HepG2 (cell line): Measurements from ENCODE around the gene UBE2R2. TPM values are rescaled to one million over a fixed set of nuclear protein-coding genes. Genes with fewer than 3 reads are reported as not detected.
A peak's percentile ranks its signal among the peaks of the same experiment; 100 is the strongest.

Experiments
- DMAP1 ChIP-seq: IDR thresholded peaks from 2 replicates; pipeline ENCODE4 v1.6.1; 2016
- FOXJ3 ChIP-seq: sonication (generic); formaldehyde crosslinking; IDR thresholded peaks from 2 replicates; pipeline ENCODE4 v1.4.0; 2020; ENCODE audit warnings: missing genetic modification reagents, mild to moderate bottlenecking, borderline replicate concordance
- LRRFIP1 ChIP-seq: sonication (generic); formaldehyde crosslinking; conservative IDR thresholded peaks from 2 replicates; pipeline ENCODE4 v1.4.0; 2020; ENCODE audit warnings: missing genetic modification reagents
- PHF5A ChIP-seq: IDR thresholded peaks from one replicate; pipeline ENCODE4 v1.6.1; 2018; ENCODE audit warnings: low read depth, missing genetic modification reagents; ENCODE audit not compliant: unreplicated experiment
- SIX1 ChIP-seq: sonication (generic); formaldehyde crosslinking; IDR thresholded peaks from 2 replicates; pipeline ENCODE4 v1.4.0; 2020; ENCODE audit warnings: missing genetic modification reagents, borderline replicate concordance
- TIGD3 ChIP-seq: sonication (generic); formaldehyde crosslinking; IDR thresholded peaks from 2 replicates; pipeline ENCODE4 v1.5.1; 2020; ENCODE audit warnings: mild to moderate bottlenecking, missing genetic modification reagents, borderline replicate concordance
- ZFYVE20 ChIP-seq: sonication (generic); formaldehyde crosslinking; IDR thresholded peaks from 2 replicates; pipeline ENCODE4 v1.8.0; 2023; ENCODE audit warnings: low read depth, mild to moderate bottlenecking, moderate library complexity, missing genetic modification reagents, borderline replicate concordance
- ZNF160 ChIP-seq: sonication (generic); formaldehyde crosslinking; IDR thresholded peaks from 2 replicates; pipeline ENCODE4 v1.8.0; 2022; ENCODE audit warnings: mild to moderate bottlenecking, inconsistent platforms, missing genetic modification reagents
- ZNF230 ChIP-seq: sonication (generic); formaldehyde crosslinking; IDR thresholded peaks from 2 replicates; pipeline ENCODE4 v1.4.0; 2020; ENCODE audit warnings: mild to moderate bottlenecking, missing genetic modification reagents
- ZNF33B ChIP-seq: sonication (generic); formaldehyde crosslinking; IDR thresholded peaks from 2 replicates; pipeline ENCODE4 v1.5.1; 2020; ENCODE audit warnings: mild to moderate bottlenecking, missing genetic modification reagents
- polyA plus RNA-seq, 8 experiments: library from polyadenylated mRNA; depleted of rRNA in 3 of 8; stranded (reverse) in 7 of 8; unstranded in 1 of 8; fragments of >200 nt; fragmentation: Illumina TruSeq in 4 of 8; extraction: Trizol in 4 of 8; gene quantifications; 2 replicates each; pipeline versions ENCODE4 v1.2.1 to v1.2.3, GENCODE V29; 2011 to 2016; ENCODE audit warnings: low read depth in 4 of 8, missing spikeins in 1 of 8, mixed read lengths in 1 of 8; ENCODE audit not compliant: insufficient read depth in 1 of 8
- total RNA-seq, 5 experiments: library from RNA; depleted of rRNA; stranded (reverse); fragments of >200 nt; fragmentation: Illumina TruSeq; extraction: Trizol; gene quantifications; 2 replicates each; pipeline ENCODE4 v1.2.3, GENCODE V29; 2016; ENCODE audit warnings: low read depth in 1 of 5
- TF ChIP-seq, protein P1 (sequence below): sonication (generic); formaldehyde crosslinking; IDR thresholded peaks from 2 replicates; pipeline ENCODE4 v1.4.0; 2020; ENCODE audit warnings: missing genetic modification reagents
- TF ChIP-seq, protein P2 (sequence below): sonication (generic); formaldehyde crosslinking; IDR thresholded peaks from 2 replicates; pipeline ENCODE4; 2020; ENCODE audit warnings: missing genetic modification reagents, mild to moderate bottlenecking, borderline replicate concordance
- TF ChIP-seq, protein P3 (sequence below), 2 experiments: IDR thresholded peaks; 2 replicates each; pipeline ENCODE4 v1.6.1; 2011 to 2012; ENCODE audit warnings: low read length in 2 of 2, borderline replicate concordance in 1 of 2, low read depth in 1 of 2, mild to moderate bottlenecking in 1 of 2, moderate library complexity in 1 of 2

UBE2R2 gene
- total and polyA plus RNA-seq, 2 of the 13 experiments (the other 11 are each of a cell fraction or from before 2014, with no cell fraction given) = 14.8 to 20.9 TPM

DNA sequence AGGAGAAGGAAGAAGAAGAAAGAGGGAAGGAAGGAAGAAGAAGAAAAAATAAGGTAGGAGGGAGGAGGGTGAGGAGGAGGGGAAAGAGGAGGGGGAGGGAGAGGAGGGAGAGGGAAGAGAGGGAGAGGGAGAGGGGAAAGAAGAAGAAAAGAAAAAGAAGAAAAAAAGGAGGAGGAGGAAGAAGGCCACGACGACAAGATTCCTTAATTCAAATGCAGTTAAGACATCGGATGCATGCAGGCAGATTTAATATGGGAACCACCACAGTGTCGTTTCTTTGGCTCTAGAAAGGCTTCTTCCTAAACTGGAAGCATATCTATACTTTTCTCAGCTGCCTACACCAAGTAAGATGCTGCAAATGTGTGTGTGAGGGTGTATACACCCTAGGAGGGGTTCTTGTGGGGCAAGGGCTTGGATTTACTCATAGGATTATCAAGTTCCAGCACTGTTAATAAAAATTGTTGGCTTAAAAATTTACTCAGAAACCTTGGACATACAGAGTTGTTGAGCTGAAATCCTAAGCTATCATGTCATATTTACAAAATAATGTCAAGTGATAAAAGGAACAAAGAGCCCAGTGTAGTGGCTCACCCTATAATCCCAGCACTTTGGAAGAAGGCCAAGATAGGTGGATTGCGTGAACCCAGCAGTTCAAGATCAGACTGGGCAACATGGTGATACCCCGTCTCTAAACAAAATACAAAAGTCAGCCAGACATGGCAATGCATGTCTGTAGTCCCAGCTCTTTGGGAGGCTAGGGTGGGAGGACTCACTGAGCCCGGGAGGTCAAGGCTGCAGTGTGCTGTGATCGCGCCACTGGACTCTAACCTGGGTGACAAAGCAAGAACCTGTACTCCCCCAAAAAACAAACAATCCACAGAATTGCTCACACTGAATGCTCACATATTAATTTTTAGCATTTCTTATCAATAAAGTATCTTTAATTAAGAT, 123.2 kb downstream of the UBE2R2 start (continued):
- TF ChIP-seq, protein P1, sequence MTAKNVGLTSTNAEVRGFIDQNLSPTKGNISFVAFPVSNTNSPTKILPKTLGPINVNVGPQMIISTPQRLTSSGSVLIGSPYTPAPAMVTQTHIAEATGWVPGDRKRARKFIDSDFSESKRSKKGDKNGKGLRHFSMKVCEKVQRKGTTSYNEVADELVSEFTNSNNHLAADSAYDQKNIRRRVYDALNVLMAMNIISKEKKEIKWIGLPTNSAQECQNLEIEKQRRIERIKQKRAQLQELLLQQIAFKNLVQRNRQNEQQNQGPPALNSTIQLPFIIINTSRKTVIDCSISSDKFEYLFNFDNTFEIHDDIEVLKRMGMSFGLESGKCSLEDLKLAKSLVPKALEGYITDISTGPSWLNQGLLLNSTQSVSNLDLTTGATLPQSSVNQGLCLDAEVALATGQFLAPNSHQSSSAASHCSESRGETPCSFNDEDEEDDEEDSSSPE (CRISPR knock-in tag) = peak; percentile 33; the same call in 1 of the 2 replicates
- TF ChIP-seq ZNF33B (CRISPR knock-in tag) (no peak), TIGD3 (CRISPR knock-in tag) (no peak), PHF5A (CRISPR knock-in tag) (peak; percentile 70), ZNF230 (no peak), FOXJ3 (CRISPR knock-in tag) (peak; percentile 92; the same call in 1 of the 2 replicates), ZFYVE20 (CRISPR knock-in tag) (no peak), SIX1 (CRISPR knock-in tag) (peak; percentile 69; the same call in 1 of the 2 replicates), LRRFIP1 (CRISPR knock-in tag) (no peak), ZNF160 (CRISPR knock-in tag) (no peak), DMAP1 (CRISPR knock-in tag) (peak; percentile 73)
- TF ChIP-seq, protein P2, sequence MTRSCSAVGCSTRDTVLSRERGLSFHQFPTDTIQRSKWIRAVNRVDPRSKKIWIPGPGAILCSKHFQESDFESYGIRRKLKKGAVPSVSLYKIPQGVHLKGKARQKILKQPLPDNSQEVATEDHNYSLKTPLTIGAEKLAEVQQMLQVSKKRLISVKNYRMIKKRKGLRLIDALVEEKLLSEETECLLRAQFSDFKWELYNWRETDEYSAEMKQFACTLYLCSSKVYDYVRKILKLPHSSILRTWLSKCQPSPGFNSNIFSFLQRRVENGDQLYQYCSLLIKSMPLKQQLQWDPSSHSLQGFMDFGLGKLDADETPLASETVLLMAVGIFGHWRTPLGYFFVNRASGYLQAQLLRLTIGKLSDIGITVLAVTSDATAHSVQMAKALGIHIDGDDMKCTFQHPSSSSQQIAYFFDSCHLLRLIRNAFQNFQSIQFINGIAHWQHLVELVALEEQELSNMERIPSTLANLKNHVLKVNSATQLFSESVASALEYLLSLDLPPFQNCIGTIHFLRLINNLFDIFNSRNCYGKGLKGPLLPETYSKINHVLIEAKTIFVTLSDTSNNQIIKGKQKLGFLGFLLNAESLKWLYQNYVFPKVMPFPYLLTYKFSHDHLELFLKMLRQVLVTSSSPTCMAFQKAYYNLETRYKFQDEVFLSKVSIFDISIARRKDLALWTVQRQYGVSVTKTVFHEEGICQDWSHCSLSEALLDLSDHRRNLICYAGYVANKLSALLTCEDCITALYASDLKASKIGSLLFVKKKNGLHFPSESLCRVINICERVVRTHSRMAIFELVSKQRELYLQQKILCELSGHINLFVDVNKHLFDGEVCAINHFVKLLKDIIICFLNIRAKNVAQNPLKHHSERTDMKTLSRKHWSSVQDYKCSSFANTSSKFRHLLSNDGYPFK (CRISPR knock-in tag) = no peak
- TF ChIP-seq, protein P3, sequence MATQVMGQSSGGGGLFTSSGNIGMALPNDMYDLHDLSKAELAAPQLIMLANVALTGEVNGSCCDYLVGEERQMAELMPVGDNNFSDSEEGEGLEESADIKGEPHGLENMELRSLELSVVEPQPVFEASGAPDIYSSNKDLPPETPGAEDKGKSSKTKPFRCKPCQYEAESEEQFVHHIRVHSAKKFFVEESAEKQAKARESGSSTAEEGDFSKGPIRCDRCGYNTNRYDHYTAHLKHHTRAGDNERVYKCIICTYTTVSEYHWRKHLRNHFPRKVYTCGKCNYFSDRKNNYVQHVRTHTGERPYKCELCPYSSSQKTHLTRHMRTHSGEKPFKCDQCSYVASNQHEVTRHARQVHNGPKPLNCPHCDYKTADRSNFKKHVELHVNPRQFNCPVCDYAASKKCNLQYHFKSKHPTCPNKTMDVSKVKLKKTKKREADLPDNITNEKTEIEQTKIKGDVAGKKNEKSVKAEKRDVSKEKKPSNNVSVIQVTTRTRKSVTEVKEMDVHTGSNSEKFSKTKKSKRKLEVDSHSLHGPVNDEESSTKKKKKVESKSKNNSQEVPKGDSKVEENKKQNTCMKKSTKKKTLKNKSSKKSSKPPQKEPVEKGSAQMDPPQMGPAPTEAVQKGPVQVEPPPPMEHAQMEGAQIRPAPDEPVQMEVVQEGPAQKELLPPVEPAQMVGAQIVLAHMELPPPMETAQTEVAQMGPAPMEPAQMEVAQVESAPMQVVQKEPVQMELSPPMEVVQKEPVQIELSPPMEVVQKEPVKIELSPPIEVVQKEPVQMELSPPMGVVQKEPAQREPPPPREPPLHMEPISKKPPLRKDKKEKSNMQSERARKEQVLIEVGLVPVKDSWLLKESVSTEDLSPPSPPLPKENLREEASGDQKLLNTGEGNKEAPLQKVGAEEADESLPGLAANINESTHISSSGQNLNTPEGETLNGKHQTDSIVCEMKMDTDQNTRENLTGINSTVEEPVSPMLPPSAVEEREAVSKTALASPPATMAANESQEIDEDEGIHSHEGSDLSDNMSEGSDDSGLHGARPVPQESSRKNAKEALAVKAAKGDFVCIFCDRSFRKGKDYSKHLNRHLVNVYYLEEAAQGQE (IDR thresholded peaks at IDR 0.05; ENCODE audit: borderline replicate concordance in 1 of 2, low read depth in 1 of 2, low read length in 2 of 2) = peak in 1 of 2 experiments; percentile 52; a peak in 1 of 4 replicates
